Measurements from ENCODE around the gene CPT1B. TPM values are rescaled to one million over a fixed set of nuclear protein-coding genes. Genes with fewer than 3 reads are reported as not detected.

The CPT1B gene
- total RNA-seq, 1 donor from 2014 or later: 32.7 TPM

- H3K4me3 Mint-ChIP-seq (ENCODE audit: unreplicated experiment): peak overlapping the region; percentile 27
- Histone ChIP-seq H3K27me3 (ENCODE audit: insufficient read depth, low read length) (no peaks in the 10 kb centered on the region), H4K20me1 (ENCODE audit: insufficient read depth, low read length) (no peaks in the 10 kb centered on the region), H3K4me2 (ENCODE audit: low read length) (no peak overlapping the region), H3K36me3 (ENCODE audit: insufficient read depth, low read length) (no peaks in the 10 kb centered on the region), H3K79me2 (ENCODE audit: insufficient read depth, low read length) (peaks cover 6% of the 10 kb centered on the region), H2AFZ (ENCODE audit: low read depth, low read length) (no peak overlapping the region), H3K9me3 (ENCODE audit: insufficient read depth, low read depth, low read length) (no peaks in the 10 kb centered on the region), H3K27ac (ENCODE audit: low read depth, low read length) (no peak overlapping the region), H3K4me3 (ENCODE audit: insufficient read depth, low read depth, low read length) (no peak overlapping the region), H3K4me1 (ENCODE audit: insufficient read depth, low read length) (peaks cover 11% of the 10 kb centered on the region), H3K9ac (ENCODE audit: low read length) (no peak overlapping the region)
- H3K27me3 Mint-ChIP-seq (ENCODE audit: low read depth, unreplicated experiment): peaks cover 25% of the 10 kb centered on the region
- peaks cover 4% of the 10 kb centered on the region for H3K9me3 Mint-ChIP-seq (ENCODE audit: unreplicated experiment)
- H3K27ac Mint-ChIP-seq (ENCODE audit: unreplicated experiment): no peak overlapping the region
- H3K4me1 Mint-ChIP-seq (ENCODE audit: low read depth, unreplicated experiment): peaks cover 1% of the 10 kb centered on the region
- no peak for FAIRE-seq
- peaks cover 5% of the 10 kb centered on the region for H3K36me3 Mint-ChIP-seq (ENCODE audit: low read depth, unreplicated experiment)
- no peak for TF ChIP-seq CTCF (IDR thresholded peaks at IDR 0.05; ENCODE audit: insufficient read depth, low read depth, low read length)
- TF ChIP-seq EZH2 (IDR thresholded peaks at IDR 0.05; ENCODE audit: insufficient read depth, low read length): no peak
- no peak for DNase-seq (ENCODE audit: low read depth)
These were observed 7.0 kb upstream of the CPT1B start for GRCh38 chr22:50585238-50585637.

- Histone ChIP-seq H3K4me2 (ENCODE audit: low read length) (no peak overlapping the region), H3K36me3 (ENCODE audit: insufficient read depth, low read length) (no peaks in the 10 kb centered on the region), H3K9ac (ENCODE audit: low read length) (no peak overlapping the region), H3K27ac (ENCODE audit: low read depth, low read length) (no peak overlapping the region), H3K27me3 (ENCODE audit: insufficient read depth, low read length) (no peaks in the 10 kb centered on the region), H3K4me3 (ENCODE audit: insufficient read depth, low read depth, low read length) (no peak overlapping the region), H2AFZ (ENCODE audit: low read depth, low read length) (no peak overlapping the region), H3K4me1 (ENCODE audit: insufficient read depth, low read length) (peaks cover 11% of the 10 kb centered on the region), H3K9me3 (ENCODE audit: insufficient read depth, low read depth, low read length) (no peaks in the 10 kb centered on the region), H4K20me1 (ENCODE audit: insufficient read depth, low read length) (no peaks in the 10 kb centered on the region), H3K79me2 (ENCODE audit: insufficient read depth, low read length) (peaks cover 6% of the 10 kb centered on the region)
- H3K36me3 Mint-ChIP-seq (ENCODE audit: low read depth, unreplicated experiment): peaks cover 5% of the 10 kb centered on the region
- H3K9me3 Mint-ChIP-seq (ENCODE audit: unreplicated experiment): peaks cover 4% of the 10 kb centered on the region
- H3K27me3 Mint-ChIP-seq (ENCODE audit: low read depth, unreplicated experiment): peaks cover 17% of the 10 kb centered on the region
- H3K4me3 Mint-ChIP-seq (ENCODE audit: unreplicated experiment): peak overlapping the region; percentile 86
- TF ChIP-seq EZH2 (IDR thresholded peaks at IDR 0.05; ENCODE audit: insufficient read depth, low read length) (no peak), CTCF (IDR thresholded peaks at IDR 0.05; ENCODE audit: insufficient read depth, low read depth, low read length) (no peak)
- DNase-seq (ENCODE audit: low read depth): no peak
- no peak for FAIRE-seq
- peak overlapping the region; percentile 15 for H3K27ac Mint-ChIP-seq (ENCODE audit: unreplicated experiment)
- H3K4me1 Mint-ChIP-seq (ENCODE audit: low read depth, unreplicated experiment): peaks cover 1% of the 10 kb centered on the region
These were observed 6.2 kb upstream of the CPT1B start for GRCh38 chr22:50584106-50585096.
